HG02759 (cell line): ENCODE results near the gene FIBCD1.

Source experiments
- ATAC-seq: cut with Tn5 transposase; IDR thresholded peaks from one replicate; pipeline ENCODE4 v1.9.1; 2021; ENCODE audit warnings: mild to moderate bottlenecking, moderate library complexity; ENCODE audit not compliant: unreplicated experiment

Gene FIBCD1

GRCh38 chr9:130862747-130863146 lies 76.3 kb downstream of the FIBCD1 start:
- no peak for ATAC-seq

- ATAC-seq: no peak
These were observed 76.8 kb downstream of the FIBCD1 start for GRCh38 chr9:130862217-130862616.

- ATAC-seq: no peak
These were observed 77.5 kb downstream of the FIBCD1 start for GRCh38 chr9:130861372-130862180.

GRCh38 chr9:130860458-130861316 lies 78.4 kb downstream of the FIBCD1 start:
- no peak for ATAC-seq

GRCh38 chr9:130858739-130859705 lies 80.0 kb downstream of the FIBCD1 start:
- no peak for ATAC-seq

GRCh38 chr9:130857864-130858738 lies 80.9 kb downstream of the FIBCD1 start:
- ATAC-seq: no peak

GRCh38 chr9:130856474-130856873 lies 82.6 kb downstream of the FIBCD1 start:
- no peak for ATAC-seq

GRCh38 chr9:130854835-130855234 lies 84.2 kb downstream of the FIBCD1 start:
- ATAC-seq: no peak

GRCh38 chr9:130854092-130854491 lies 85.0 kb downstream of the FIBCD1 start:
- ATAC-seq: no peak

- ATAC-seq: no peak
These were observed 86.2 kb downstream of the FIBCD1 start for GRCh38 chr9:130852801-130853200.
